GM12891 (cell line): Measurements from ENCODE around the gene GNG2.
A peak's percentile ranks its signal among the peaks of the same experiment; 100 is the strongest.

Experiments
- DNase-seq: peaks from one replicate; pipeline ENCODE4 v3.0.0; 2011; ENCODE audit warnings: low spot score; ENCODE audit not compliant: insufficient read length
- FAIRE-seq: peaks from 2 replicates; lab custom pipeline; 2011; peaks lifted over from hg19 to GRCh38; lab: Jason Lieb, UNC
- PAX5 ChIP-seq: IDR thresholded peaks from 2 replicates; pipeline ENCODE4 v1.6.1; 2011; ENCODE audit warnings: low read length, moderate library complexity, mild to moderate bottlenecking; ENCODE audit not compliant: insufficient read depth, severe bottlenecking
- POLR2A ChIP-seq: IDR thresholded peaks from 2 replicates; pipeline ENCODE4 v1.6.1; 2011; ENCODE audit warnings: low read depth, low read length, control low read depth
- POLR2AphosphoS5 ChIP-seq: IDR thresholded peaks from 2 replicates; pipeline ENCODE4 v1.6.1; 2011; ENCODE audit warnings: low read depth, low read length, control low read depth
- POU2F2 ChIP-seq: IDR thresholded peaks from 2 replicates; pipeline ENCODE4 v1.6.1; 2011; ENCODE audit warnings: low read depth, mild to moderate bottlenecking, control low read depth, low read length, moderate library complexity
- SPI1 ChIP-seq: IDR thresholded peaks from 2 replicates; pipeline ENCODE4 v1.6.1; 2011; ENCODE audit warnings: low read depth, low read length, control low read depth
- TAF1 ChIP-seq: IDR thresholded peaks from 2 replicates; pipeline ENCODE4 v1.6.1; 2011; ENCODE audit warnings: low read depth, low read length, control low read depth

The GNG2 gene

DNA sequence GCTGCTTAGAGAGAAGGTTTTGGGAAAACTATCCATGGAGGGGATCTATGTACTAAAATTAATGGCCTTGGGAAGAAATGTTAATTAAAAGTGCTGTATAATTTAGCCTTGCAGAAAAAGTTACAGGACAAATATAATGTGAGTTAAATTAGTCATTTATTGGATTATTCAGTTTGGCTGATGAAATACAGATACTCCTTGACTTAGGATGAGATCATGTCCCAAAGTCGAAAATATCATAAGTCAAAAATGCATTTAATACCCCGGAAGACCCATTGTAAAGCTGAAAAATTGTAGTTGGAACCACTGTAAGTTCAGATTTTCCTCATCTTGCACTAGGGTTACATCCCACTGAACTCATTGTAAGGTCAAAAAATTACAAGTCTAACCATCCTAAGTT, 138.7 kb downstream of the GNG2 start:
- TF ChIP-seq PAX5 (no peak), TAF1 (no peak), SPI1 (no peak), POLR2AphosphoS5 (no peak)
- FAIRE-seq (no peak), DNase-seq (no peak)

DNA sequence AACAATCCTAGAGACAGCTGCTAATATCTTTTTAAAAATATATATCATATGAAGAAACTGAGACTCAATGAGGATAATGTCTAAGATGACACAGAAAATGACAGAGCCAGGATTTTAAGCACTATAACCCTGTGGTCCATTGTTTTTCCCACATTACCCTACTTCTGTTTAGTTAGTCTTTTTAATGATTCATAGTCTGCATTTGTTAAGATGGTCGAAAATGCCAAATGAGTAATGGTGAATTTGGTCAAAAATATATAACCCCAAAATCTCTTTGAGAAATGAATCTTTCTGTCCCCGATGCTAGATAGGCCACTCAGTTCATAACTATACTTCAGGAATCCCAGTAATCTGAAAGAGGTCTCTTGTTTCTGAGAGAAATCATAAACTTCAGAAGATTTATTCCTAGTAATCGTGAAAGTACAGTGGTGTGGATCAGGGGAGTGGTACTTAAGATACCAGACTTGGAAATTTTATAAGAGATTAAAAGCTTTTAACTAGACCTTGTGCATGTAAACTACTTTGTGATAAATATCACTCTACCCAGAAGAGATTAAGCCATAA, 139.7 kb downstream of the GNG2 start:
- TF ChIP-seq SPI1, result no peak
- TF ChIP-seq PAX5, result no peak
- TF ChIP-seq POLR2AphosphoS5, result no peak
- TF ChIP-seq POLR2A, result no peak
- TF ChIP-seq POU2F2, result no peak
- no peak for TF ChIP-seq TAF1
- no peak for DNase-seq
- FAIRE-seq, result no peak

DNA sequence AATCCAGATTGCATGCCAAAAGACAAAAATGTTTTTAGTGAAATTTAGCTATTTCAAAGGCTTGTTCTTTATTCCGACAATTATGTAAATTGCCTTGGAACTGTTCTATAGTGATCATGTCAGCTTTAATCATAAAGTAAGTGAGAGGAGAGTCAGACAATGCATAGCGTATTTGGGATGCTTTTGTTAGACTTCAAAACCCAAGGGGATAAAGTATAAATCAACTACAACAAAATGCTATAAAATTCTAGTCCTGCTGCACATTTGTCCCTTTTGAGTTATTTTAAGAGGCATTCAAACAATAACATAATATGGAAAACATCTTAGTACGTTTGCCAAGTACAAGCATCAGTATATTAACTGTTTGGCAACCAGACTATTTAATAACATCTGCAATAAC, 140.3 kb downstream of the GNG2 start:
- FAIRE-seq, result no peak
- no peak for DNase-seq
- TF ChIP-seq POU2F2 (no peak), TAF1 (no peak), SPI1 (no peak), POLR2AphosphoS5 (no peak), PAX5 (no peak), POLR2A (no peak)

- DNase-seq (no peak), FAIRE-seq (no peak)
- TF ChIP-seq PAX5 (no peak), POLR2A (no peak), POU2F2 (no peak), POLR2AphosphoS5 (no peak), SPI1 (no peak), TAF1 (no peak)
These were observed 142.1 kb downstream of the GNG2 start for GRCh38 chr14:52002542-52002941.

- DNase-seq (no peak), FAIRE-seq (peak; percentile 35)
These were observed 142.9 kb downstream of the GNG2 start for GRCh38 chr14:52003324-52003723.

GRCh38 chr14:52005625-52006024, 145.2 kb downstream of the GNG2 start:
- TF ChIP-seq PAX5, result no peak
- no peak for TF ChIP-seq POLR2AphosphoS5
- TF ChIP-seq SPI1, result no peak
- no peak for TF ChIP-seq POLR2A
- no peak for TF ChIP-seq TAF1
- DNase-seq, result no peak
- FAIRE-seq, result no peak

More at GRCh38 chr14:52003324-52003723, 142.9 kb downstream of the GNG2 start:
- TF ChIP-seq SPI1, result no peak
- no peak for TF ChIP-seq POLR2A
- no peak for TF ChIP-seq TAF1
- TF ChIP-seq POU2F2, result no peak
- no peak for TF ChIP-seq PAX5
- no peak for TF ChIP-seq POLR2AphosphoS5

DNA sequence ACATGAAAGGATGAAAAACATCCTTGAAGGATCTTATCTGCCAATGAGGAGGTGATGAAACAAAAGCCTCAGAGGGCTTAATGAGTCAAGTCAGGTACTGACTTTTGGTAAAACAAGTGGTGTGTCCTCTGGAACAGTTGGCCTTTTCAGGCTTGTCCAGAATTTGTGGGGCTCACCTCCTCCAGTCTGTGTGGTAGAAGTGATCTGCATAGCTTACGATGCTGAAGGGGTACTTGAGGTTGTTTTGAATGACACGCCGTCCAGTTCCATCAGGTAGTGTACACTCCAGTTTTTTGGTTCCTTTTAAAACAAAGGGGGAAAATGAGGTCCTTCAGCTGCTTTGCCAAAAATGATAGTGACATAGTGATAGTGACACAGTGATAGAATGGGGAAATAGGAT, 145.9 kb downstream of the GNG2 start:
- TF ChIP-seq PAX5 (no peak), POU2F2 (no peak), TAF1 (no peak), POLR2A (no peak), POLR2AphosphoS5 (no peak)
- no peak for FAIRE-seq
- no peak for DNase-seq

GRCh38 chr14:52007211-52007610, 146.8 kb downstream of the GNG2 start:
- FAIRE-seq (no peak), DNase-seq (no peak)

GRCh38 chr14:52007637-52008036, 147.2 kb downstream of the GNG2 start:
- DNase-seq, result no peak
- TF ChIP-seq POU2F2 (no peak), TAF1 (no peak), SPI1 (no peak), POLR2A (no peak), POLR2AphosphoS5 (no peak), PAX5 (no peak)
- no peak for FAIRE-seq

More at GRCh38 chr14:52007211-52007610, 146.8 kb downstream of the GNG2 start:
- TF ChIP-seq POLR2A (no peak), POLR2AphosphoS5 (no peak), SPI1 (no peak), PAX5 (no peak), POU2F2 (no peak), TAF1 (no peak)

- FAIRE-seq (no peak), DNase-seq (no peak)
- no peak for TF ChIP-seq POLR2A
These were observed 147.7 kb downstream of the GNG2 start for GRCh38 chr14:52008136-52008535.
